NCI-H187 treated with DMSO at 0.1 percent for 48 hours (cell line): ENCODE results near the gene RAB29.
"Not testable (repeated sequence)": the region's sequence is repeated elsewhere in the genome, so short reads cannot be mapped to it uniquely, and the experiment has no call there.

Experiments
- DNase-seq: peaks from one replicate; lab custom pipeline; 2025; lab: John Stamatoyannopoulos, UW

Gene RAB29

DNA sequence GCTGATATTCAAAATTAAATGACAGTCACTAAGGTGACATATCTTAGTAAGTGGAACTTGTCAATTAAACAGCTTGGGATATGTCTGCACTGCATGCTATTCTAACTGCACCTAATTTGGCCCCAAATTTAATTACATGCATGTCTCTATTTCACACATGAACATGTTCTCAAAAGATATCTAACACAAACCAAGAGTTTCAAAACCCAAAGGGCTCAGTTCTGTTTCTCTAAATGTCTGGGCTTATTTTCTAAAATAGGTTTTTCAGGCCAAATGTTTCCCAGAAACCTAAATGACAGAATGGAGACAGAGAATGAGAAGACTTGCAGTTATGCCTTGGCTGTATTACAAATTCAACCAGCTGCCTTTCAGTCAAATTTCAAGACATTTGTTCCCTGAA lies 11.3 kb downstream of the RAB29 start:
- no peak for DNase-seq

- no peak for DNase-seq
Measured at GRCh38 chr1:205760606-205761005, 14.7 kb downstream of the RAB29 start.

DNA sequence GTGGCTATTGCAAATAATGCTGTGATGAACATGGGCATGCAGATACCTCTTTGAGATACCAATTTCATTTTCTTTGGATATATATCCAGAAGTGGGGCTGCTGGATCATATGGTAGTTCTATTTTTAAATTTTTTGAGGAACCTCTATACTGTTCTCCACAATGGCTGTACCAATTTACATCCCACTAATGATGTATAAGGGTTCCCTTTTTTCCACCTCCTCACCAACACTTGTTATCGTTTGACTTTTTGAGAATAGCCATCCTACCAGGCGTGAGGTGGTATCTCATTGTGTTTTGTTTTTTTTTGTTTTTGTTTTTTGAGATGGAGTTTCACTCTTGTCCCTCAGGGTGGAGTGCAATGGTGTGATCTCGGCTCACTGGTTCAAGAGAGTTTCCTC lies 18.7 kb downstream of the RAB29 start:
- no peak for DNase-seq

DNA sequence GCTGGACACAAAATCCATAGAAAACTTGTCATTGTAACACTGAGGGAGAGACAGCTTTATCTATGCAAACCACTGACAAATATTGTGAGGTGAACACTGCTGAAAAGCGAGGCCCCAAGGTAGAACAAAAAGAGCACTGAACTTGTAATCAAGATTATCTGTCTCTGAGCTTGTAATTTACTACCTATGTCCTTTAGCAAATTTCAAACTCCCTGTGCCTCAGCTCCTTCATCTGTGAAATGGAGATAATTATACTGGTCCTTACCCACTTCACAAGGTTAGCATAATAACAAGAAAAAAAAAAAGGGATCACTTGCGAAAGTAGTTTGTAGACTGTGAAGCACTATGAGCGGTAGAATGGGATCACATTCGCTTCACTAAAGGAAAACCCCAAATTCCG lies 20.4 kb downstream of the RAB29 start:
- no peak for DNase-seq

DNA sequence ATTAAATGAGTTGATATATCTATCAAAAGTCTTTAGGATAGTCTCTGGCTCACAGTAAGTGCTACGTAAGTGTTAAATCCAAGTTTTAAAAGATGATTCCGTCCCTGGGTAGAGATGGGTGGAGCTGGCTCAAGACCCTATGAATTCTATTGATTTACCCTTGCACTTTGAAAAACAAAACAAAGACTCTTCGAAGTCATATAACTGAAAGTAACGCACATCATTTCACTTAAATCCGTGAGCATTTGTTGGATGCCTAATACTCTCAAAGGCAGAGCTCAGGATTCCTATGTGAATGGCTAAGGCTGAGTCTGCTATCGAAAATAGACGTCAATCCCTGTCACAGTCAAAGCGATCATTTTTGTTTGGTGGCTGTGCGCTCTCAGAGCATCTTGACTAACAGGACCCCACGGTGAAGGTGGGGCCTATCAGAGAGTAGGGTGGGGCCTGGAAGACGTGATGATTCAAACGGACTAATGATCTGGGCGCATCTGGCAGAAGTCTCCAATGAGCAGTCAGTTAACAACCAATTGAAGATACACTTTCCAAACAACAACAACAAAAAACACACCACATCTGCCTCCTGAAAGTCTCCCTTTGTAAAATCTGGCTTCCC lies 24.1 kb downstream of the RAB29 start:
- DNase-seq, result no peak

DNA sequence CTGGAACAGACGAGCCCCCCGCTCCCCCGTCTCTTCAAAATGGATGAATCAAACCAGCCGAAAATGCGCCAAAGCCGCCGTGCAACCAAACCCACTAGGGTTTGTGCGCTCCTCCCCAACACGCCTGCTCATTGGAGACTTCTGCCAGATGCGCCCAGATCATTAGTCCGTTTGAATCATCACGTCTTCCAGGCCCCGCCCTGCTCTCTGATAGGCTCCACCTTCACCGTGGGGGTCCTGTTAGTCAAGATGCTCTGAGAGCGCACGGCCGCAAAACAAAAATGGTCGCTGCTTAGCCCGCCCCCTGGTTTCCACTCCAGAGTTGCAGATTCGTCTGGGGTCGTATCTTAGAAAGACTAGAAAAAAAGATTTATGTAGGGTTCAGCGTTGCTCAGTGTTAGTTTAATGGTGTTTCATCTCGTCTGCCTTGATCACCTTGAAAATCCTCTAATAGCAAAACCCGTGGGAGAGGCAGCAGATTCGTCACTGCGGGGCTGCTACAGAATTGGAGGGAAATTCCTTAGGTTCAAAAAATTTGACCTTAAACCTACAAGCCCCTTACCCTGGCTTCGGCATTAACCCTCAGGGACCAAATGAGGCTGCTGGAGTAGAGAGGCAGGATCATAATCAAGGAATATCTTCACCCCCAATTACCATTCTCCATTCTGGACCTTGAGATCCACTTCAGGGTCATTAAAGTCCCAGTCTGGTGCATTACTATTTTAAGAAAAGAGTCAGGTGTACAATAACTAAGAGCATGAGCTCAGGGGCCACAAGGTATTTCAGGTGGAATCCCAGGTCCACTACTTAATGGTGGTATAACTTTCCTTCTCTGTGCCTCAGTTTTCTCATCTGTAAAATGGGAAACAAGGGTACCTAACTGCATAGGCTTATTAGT lies 24.9 kb downstream of the RAB29 start, which contains the start of gene NUCKS1:
NUCKS1 (minus strand) TSS at position 45 of the 898 bp plus-strand sequence. CDS start 209 bp downstream, outside the sequence.
- DNase-seq, result peak; percentile 99

DNA sequence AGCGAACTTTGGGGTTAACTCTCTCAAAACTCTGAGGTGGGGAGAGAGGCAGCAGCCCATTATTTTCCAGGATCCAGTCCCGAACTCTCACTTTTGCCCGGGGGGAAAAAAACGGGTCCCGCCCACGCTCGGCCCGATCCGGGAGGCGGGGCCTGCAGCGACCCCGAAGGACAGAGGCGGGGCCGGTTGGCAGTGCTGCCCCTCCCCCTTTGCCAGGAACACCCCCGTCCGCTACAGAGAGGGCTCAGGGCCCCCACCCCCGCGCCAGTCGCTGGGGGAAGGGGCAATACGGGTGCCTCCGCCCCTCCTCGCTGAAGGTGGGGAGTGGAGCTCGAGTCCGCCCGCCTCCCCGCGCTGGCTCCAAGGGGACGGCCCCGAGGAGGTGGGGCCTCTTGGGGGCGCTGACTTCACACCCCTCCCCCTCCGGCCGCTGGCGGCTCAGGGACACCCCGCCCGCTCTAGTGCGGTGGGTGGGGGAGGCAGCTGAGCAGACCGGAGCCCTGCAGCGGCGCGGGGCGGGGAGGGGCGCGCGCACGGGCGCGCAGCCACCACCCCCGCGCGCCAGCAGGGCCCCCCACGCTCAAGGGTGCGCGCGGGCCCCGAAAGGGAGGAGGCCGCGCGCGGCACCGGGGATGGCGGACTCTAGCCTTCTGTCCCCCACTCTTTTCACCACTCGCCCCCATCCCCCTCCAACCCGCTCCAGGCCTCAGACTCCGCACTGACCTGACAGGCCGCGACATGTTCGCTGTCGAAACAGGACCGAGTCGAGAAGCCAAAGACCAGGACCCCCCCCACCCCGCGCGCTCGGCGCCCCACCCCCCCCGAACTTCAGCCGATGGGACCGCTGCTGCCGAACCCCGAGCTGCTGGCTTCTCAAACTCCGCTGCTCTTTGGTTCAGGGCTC lies 25.8 kb downstream of the RAB29 start:
- DNase-seq, result peak; percentile 76

DNA sequence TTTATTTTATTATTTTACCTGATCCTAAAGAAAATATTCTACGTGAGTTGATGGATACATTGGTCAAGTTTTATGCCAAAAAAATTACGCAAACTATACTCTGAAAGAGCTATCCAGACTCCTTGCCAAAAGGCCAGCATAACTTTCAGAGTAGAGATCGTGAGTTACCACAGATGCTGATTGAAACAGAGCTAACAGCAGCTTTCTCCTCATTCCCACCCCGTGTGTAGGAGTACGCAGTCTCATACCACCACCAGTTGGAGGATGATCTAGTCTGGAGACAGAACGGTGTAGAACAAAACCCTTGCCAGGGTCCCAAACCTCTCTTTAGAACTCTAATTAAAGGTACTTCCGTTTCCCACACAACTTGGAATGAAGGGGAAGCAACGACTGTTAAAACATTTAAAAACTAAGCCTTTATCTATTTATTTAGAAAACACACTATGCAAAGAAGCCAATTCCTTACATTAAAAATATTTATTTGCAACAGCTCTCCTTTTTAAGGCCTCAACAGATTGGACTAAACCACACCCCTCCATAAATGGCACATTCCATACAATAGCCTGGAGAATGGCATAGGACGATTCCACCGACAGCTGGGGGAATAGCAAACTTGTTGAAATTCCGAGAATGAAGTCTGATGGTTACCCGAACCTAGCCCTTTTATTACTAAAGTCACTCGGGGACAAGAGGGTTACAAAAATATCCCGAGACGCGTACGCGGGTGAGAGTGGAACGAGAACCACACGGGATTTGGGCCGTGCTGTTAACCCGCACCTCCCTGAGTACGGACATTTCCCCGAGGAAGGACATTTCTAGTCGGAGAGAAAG lies 26.7 kb downstream of the RAB29 start:
- no peak for DNase-seq

DNA sequence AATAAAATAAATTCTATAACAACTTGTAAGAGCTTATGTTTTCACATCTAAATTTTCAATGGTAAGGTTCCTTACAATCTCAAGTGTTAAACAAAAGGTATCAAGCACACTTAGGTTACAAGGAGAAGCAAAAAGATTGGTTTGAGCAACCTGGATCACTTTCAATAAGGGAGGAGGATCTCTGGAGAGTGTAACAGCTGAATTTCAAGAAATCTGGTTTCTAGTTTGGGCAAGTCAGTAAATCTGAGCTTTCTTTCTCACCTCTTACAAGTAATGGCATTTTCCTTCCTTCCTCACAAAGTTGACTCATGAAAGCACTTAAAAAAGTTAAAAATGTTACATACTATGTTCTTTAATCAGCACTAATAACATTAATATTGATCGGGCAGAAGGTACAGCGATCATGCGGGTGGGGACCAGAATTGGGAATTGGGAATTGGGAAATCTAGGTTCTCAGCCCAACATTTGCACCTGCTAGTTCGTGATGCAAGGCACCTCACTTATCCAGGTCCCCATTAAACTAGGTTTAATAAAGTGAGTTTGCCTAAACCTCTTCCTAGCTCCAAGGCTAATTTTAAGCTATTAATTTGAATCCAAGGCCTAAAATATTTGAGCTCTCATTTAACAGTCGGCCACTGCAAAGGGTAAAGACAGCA lies 28.4 kb downstream of the RAB29 start:
- no peak for DNase-seq

GRCh38 chr1:205744403-205744802 lies 30.9 kb downstream of the RAB29 start:
- DNase-seq, result no peak

- DNase-seq, result no peak
Measured at GRCh38 chr1:205743977-205744376, 31.3 kb downstream of the RAB29 start.

DNA sequence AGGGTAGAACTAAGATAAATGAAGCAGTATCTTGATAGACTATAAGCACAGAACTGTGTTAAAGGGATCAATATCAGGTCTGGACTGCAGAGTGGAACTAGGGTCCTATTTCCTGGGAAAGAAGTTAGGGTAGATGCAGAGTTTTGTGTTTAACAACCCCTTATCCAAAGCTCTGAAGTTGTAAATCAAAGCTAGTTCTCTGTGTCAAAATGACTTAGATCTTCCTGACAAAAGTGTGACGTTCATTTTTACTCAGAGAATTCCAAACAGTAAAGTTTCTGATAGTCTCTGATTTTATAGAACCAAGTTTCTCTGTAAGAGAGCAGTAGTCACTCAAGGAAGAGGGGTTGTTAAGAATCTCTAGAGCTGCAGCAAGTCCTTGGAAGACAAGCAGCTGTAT lies 33.6 kb downstream of the RAB29 start:
- no peak for DNase-seq

DNA sequence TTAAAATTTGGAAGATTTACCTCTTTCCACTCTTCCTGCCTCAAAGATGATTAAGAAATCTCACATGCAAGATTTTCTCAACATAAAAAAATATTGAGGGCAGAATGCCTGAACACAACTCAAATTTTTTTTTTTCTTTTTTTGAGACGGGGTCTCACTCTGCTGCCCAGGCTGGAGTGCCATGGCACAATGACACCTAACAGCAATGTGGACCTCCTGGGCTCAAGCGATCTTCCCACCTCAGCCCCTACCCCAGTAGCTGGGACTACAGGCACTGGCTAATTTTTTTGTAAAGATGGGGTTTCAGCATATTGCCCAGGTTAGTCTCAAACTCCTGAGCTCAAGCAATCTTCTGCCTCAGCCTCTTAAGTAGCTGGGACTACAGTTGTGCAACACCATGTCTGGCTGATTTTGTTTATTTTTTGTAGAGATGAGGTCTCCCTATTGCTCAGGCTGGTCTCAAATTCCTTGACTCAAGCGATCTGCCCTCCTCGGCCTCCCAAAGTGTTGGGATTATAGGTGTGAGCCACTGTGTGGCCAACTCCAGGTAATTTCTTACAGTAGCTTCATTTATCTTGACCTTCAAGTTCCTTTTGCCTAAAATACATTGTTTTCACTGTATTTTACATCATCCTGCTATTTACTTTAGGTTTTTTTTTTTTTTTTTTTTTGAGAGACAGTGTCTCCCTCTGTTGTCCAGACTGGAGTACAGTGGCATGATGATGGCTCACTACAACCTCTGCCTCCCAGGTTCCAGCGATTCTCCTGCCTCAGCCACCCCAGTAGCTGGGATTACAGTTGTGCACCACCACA lies 35.7 kb downstream of the RAB29 start:
- no peak for DNase-seq

DNA sequence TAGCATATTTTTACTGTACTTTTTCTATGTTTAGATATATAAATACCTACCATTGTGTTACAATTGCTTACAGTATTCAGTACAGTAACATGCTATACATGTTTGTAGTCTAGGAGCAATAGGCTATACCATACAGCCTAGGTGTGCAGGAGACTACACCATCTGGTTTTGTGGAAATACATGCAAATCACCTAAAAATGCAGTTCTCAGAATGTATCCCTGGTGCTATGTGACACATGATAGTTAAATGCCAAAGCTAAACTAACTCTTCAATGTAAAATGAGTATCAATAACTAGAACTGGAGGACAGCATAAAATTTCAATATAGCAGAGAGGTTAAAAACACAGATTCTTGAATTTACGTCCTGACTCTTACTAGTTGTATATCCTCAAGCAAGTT lies 40.1 kb downstream of the RAB29 start:
- no peak for DNase-seq

DNA sequence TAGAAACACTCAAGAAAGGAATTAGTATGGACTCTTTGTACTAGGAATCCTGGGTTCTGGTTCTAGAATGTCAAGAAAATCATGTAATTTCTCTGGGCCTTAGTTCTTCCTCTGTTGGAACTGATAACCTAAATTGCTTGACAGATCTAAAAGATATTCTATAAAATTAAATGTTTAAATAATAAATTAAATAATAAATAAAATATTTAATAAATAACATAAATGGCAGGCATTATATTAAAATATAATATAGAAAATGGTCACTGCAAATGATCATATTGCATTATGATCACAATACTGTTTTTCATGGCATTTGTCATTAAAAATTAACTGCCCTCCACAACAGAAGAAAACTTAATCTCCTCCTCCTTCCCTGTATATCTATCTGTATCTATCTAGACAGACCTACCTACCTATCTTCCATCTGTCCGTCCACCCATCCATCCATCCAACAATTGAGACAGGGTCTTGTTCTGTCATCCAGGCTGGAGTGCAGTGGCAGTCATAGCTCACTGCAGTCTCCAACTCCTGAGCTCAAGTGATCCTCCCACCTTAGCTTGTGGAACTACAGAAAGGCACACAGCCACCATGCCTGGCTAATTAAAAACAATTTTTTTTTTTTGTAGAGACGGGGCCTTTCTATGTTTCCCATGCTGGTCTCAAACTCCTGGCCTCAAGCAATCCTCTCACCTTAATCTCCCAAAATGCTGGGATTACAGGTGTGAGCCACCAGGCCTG lies 41.7 kb downstream of the RAB29 start:
- DNase-seq, result no peak

DNA sequence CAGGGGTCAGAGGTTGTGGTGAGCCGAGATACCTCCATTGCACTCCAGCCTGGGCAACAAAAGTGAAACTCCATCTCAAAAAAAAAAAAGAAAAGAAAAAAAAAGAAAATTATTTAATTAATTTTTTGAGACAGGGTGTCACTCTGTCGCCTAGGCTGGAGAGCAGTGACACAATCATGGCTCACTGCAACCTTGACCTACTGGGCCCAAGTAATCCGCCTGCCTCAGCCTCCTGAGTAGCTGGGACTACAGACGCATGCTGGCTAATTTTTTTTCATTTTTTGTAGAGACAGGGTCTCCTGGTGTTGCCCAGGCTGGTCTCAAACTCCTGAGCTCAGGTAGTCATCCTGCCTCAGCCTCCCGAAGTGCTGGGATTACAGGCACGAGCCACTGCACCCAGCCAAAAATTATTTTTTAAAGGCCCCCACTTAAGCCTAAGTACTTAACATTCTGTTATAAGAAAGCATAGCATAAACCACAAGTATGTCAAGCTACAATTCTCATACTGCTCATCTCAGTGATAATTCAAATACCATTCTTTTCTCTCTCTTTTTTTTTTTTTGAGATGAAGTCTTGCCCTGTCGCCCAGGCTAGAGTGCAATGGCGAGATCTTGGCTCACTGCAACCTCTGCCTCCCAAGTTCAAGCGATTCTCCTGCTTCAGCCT lies 45.2 kb downstream of the RAB29 start:
- no peak for DNase-seq

DNA sequence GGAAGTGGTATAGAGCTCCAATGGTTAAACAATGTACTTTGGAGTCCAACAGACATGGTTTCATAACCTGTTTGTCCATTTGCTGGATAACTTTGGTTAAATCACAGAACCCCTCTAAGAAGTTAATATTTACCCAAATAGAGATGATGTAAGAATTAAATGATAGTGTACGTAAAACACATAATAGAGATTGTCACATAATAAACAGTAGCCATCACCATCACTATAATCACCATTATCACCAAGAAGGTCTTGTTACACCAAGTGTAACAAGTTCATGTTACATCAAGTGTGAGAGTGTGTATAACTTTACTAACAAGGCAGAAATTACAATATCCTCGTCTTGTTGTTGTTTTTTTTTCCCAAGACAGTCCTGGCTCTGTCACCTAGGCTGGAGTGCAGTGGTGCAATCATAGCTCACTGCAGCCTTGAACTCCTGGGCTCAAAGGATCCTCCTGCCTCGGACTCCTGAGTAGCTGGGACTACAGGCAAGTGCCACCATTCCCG lies 48.6 kb downstream of the RAB29 start:
- no peak for DNase-seq

- no peak for DNase-seq
Measured at GRCh38 chr1:205725514-205725913, 49.8 kb downstream of the RAB29 start.

DNA sequence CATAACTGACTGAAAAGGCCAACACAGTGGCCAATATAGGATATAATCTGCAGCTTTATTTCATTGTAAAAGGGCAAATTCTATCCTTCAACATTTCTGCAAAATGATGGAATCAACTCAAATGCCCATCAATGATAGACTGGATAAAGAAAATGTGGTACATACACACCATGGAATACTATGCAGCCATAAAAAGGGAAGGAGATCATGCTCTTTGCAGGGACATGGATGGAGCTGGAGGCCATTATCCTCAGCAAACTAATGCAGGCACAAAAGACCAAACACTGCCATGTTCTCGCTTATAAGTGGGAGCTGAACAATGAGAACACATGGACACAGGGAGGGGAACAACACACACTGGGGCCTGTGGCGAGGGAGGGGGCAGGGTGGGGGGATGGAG lies 54.5 kb downstream of the RAB29 start:
- DNase-seq, result not testable (repeated sequence)
